Naive thymus-derived CD4-positive, alpha-beta T cell (primary cell): ENCODE data around the gene ADAMTS6. TPM values are rescaled to one million over a fixed set of nuclear protein-coding genes. Genes with fewer than 3 reads are reported as not detected.
"Not testable (repeated sequence)": the region's sequence is repeated elsewhere in the genome, so short reads cannot be mapped to it uniquely, and the experiment has no call there.

Source experiments
- ATAC-seq: fragments of 150-1000 bp; cut with Tn5 transposase; 2 replicates; pipeline ENCODE4 v1.10.0; 2021; ENCODE audit warnings: mild to moderate bottlenecking, moderate library complexity
- CTCF ChIA-PET: fragments of 350-600 bp; sonication (Branson Sonifier 250); formaldehyde crosslinking; loops from one replicate; lab custom pipeline; 2021; ENCODE audit warnings: antibody characterized with exemption; lab: Charles Lee
- POLR2A ChIA-PET: fragments of 350-600 bp; sonication (Branson Sonifier 250); formaldehyde crosslinking; loops from one replicate; lab custom pipeline; 2021; ENCODE audit warnings: antibody characterized with exemption, inconsistent platforms; lab: Charles Lee
- DNase-seq, 9 donors: peaks; one replicate each; pipeline versions ENCODE4 v3.0.0 to v3.0.0-alpha.2; 2020 to 2022; ENCODE audit warnings: mixed read lengths in 1 of 9
- H3K27ac ChIP-seq: one replicate; pipeline ENCODE4 v1.7.0; 2013; ENCODE audit warnings: mild to moderate bottlenecking, low read depth, low read length, moderate library complexity
- H3K27me3 ChIP-seq, 2 donors: one replicate each; pipeline ENCODE4 v1.7.0; 2013; ENCODE audit warnings: low read length in 2 of 2, mild to moderate bottlenecking in 2 of 2, moderate library complexity in 2 of 2; ENCODE audit not compliant: control insufficient read depth in 2 of 2, insufficient read depth in 2 of 2
- H3K36me3 ChIP-seq, 3 experiments: 1 replicate in 2 of 3; 2 replicates in 1 of 3; pipeline ENCODE4 v1.7.0; 2013; ENCODE audit warnings: low read length in 3 of 3, mild to moderate bottlenecking in 3 of 3, moderate library complexity in 1 of 3; ENCODE audit not compliant: insufficient read depth in 3 of 3, control insufficient read depth in 2 of 3
- H3K4me1 ChIP-seq, 2 donors: one replicate each; pipeline ENCODE4 v1.7.0; 2013; ENCODE audit warnings: low read length in 2 of 2, mild to moderate bottlenecking in 2 of 2, moderate library complexity in 1 of 2; ENCODE audit not compliant: control insufficient read depth in 2 of 2, insufficient read depth in 2 of 2
- H3K4me3 ChIP-seq: 2 replicates; pipeline ENCODE4 v1.7.0; 2013; ENCODE audit warnings: mild to moderate bottlenecking, low read length
- H3K9me3 ChIP-seq, 3 experiments: 1 replicate in 2 of 3; 2 replicates in 1 of 3; pipeline ENCODE4 v1.7.0; 2013; ENCODE audit warnings: low read length in 3 of 3; ENCODE audit not compliant: control insufficient read depth in 2 of 3
- H3K27ac Mint-ChIP-seq, 9 donors: one replicate each; pipeline ENCODE4 v1.8.0; 2020 to 2022; ENCODE audit warnings: mixed read lengths in 9 of 9, mild to moderate bottlenecking in 8 of 9, moderate library complexity in 5 of 9, inconsistent platforms in 2 of 9
- H3K27me3 Mint-ChIP-seq, 5 donors: one replicate each; pipeline ENCODE4 v1.8.0; 2021 to 2022; ENCODE audit warnings: mixed read lengths in 5 of 5, mild to moderate bottlenecking in 1 of 5
- H3K36me3 Mint-ChIP-seq, 5 donors: one replicate each; pipeline ENCODE4 v1.8.0; 2020 to 2022; ENCODE audit warnings: mixed read lengths in 5 of 5, mild to moderate bottlenecking in 3 of 5, inconsistent platforms in 1 of 5
- H3K4me1 Mint-ChIP-seq, 7 donors: one replicate each; pipeline ENCODE4 v1.8.0; 2020 to 2022; ENCODE audit warnings: mixed read lengths in 7 of 7, mild to moderate bottlenecking in 3 of 7, inconsistent platforms in 1 of 7
- H3K4me3 Mint-ChIP-seq, 10 donors: one replicate each; pipeline ENCODE4 v1.8.0; 2020 to 2022; ENCODE audit warnings: mild to moderate bottlenecking in 10 of 10, mixed read lengths in 10 of 10, moderate library complexity in 6 of 10, inconsistent platforms in 2 of 10
- H3K9me3 Mint-ChIP-seq, 11 donors: one replicate each; pipeline ENCODE4 v1.8.0; 2020 to 2022; ENCODE audit warnings: mixed read lengths in 11 of 11, mild to moderate bottlenecking in 4 of 11, inconsistent platforms in 1 of 11, moderate library complexity in 1 of 11
- intact Hi-C, 2 donors: fragments of 100-400 bp; cut with micrococcal nuclease; formaldehyde crosslinking; loops; one replicate each; pipeline ENCODE4 v1.15.1; 2023
- polyA plus RNA-seq, 2 donors: library from polyadenylated mRNA; unstranded; fragments of 300-500 nt; fragmentation: Illumina TruSeq; gene quantifications; one replicate each; pipeline ENCODE4 v1.2.3, GENCODE V29; 2021
- total RNA-seq, 6 experiments: library from RNA in 5 of 6; stranded (reverse) in 5 of 6; gene quantifications; 1 replicate in 5 of 6; 2 replicates in 1 of 6; pipeline ENCODE4 v1.2.3 and lab custom pipeline; 2021 to 2026

Gene ADAMTS6
- total and polyA plus RNA-seq, 7 experiments from 2014 or later = 0.14 to 4.5 (median 2.6) TPM

GRCh38 chr5:65394087-65394486 lies 87.6 kb downstream of the ADAMTS6 start:
- no peak overlapping the region for H3K27ac ChIP-seq
- peak overlapping the region in 1 of 9 donors; percentile 37 for H3K27ac Mint-ChIP-seq
- peaks cover 0 to 4% (median 0%) of the 10 kb centered on the region in 5 donors for H3K27me3 Mint-ChIP-seq
- no peak overlapping the region for H3K4me3 Mint-ChIP-seq
- H3K4me3 ChIP-seq = no peak overlapping the region
- no peaks in the 10 kb centered on the region for H3K4me1 ChIP-seq
- no peaks in the 10 kb centered on the region for H3K9me3 ChIP-seq
- ChIA-PET POLR2A (no interaction called here), CTCF (no interaction called here)
- intact Hi-C loops = no loop called here
- no peak for DNase-seq
- no peaks in the 10 kb centered on the region for H3K36me3 ChIP-seq
- H3K4me1 Mint-ChIP-seq = no peaks in the 10 kb centered on the region
- H3K9me3 Mint-ChIP-seq = no peaks in the 10 kb centered on the region
- H3K36me3 Mint-ChIP-seq = no peaks in the 10 kb centered on the region
- no peak for ATAC-seq
- no peaks in the 10 kb centered on the region for H3K27me3 ChIP-seq

- Histone ChIP-seq H3K36me3 (no peaks in the 10 kb centered on the region), H3K27me3 (no peaks in the 10 kb centered on the region), H3K4me1 (no peaks in the 10 kb centered on the region), H3K27ac (no peak overlapping the region), H3K9me3 (no peaks in the 10 kb centered on the region), H3K4me3 (no peak overlapping the region)
- ChIA-PET POLR2A (interaction anchor here (0.6 kb wide), 1 partner anchor 105 kb away, joined by 5 read pairs; no protein-coding TSS in a partner anchor), CTCF (no interaction called here)
- Mint-ChIP-seq H3K36me3 (peaks cover 0 to 4% (median 0%) of the 10 kb centered on the region in 5 donors), H3K27me3 (peaks cover 0 to 4% (median 0%) of the 10 kb centered on the region in 5 donors), H3K4me1 (no peaks in the 10 kb centered on the region), H3K27ac (no peak overlapping the region), H3K4me3 (no peak overlapping the region), H3K9me3 (no peaks in the 10 kb centered on the region)
- DNase-seq (no peak), ATAC-seq (no peak)
- intact Hi-C loops = no loop called here
These were observed 90.1 kb downstream of the ADAMTS6 start for GRCh38 chr5:65391591-65391990.

- no peak overlapping the region for H3K4me3 ChIP-seq
- POLR2A ChIA-PET = no interaction called here
- no peak overlapping the region for H3K27ac Mint-ChIP-seq
- ATAC-seq (no peak), DNase-seq (no peak)
- no peaks in the 10 kb centered on the region for H3K4me1 Mint-ChIP-seq
- no peaks in the 10 kb centered on the region for H3K4me1 ChIP-seq
- H3K9me3 ChIP-seq = no peaks in the 10 kb centered on the region
- CTCF ChIA-PET = interaction anchor here (0.7 kb wide), 1 partner anchor 93 kb away, joined by 3 read pairs; no protein-coding TSS in a partner anchor
- H3K36me3 Mint-ChIP-seq = peaks cover 0 to 4% (median 0%) of the 10 kb centered on the region in 5 donors
- H3K9me3 Mint-ChIP-seq = no peaks in the 10 kb centered on the region
- no peaks in the 10 kb centered on the region for H3K27me3 ChIP-seq
- no peak overlapping the region for H3K27ac ChIP-seq
- intact Hi-C loops = no loop called here
- no peaks in the 10 kb centered on the region for H3K36me3 ChIP-seq
- H3K4me3 Mint-ChIP-seq = no peak overlapping the region
- H3K27me3 Mint-ChIP-seq = no peaks in the 10 kb centered on the region
These were observed 91.5 kb downstream of the ADAMTS6 start for GRCh38 chr5:65390208-65390607.

GRCh38 chr5:65383859-65384258 lies 97.9 kb downstream of the ADAMTS6 start:
- H3K4me3 ChIP-seq = no peak overlapping the region
- Mint-ChIP-seq H3K4me1 (no peaks in the 10 kb centered on the region), H3K27me3 (no peaks in the 10 kb centered on the region), H3K27ac (no peak overlapping the region), H3K4me3 (no peak overlapping the region), H3K9me3 (no peaks in the 10 kb centered on the region), H3K36me3 (peaks cover 0 to 4% (median 0%) of the 10 kb centered on the region in 5 donors)
- no peaks in the 10 kb centered on the region for H3K27me3 ChIP-seq
- ATAC-seq = no peak
- ChIA-PET CTCF (no interaction called here), POLR2A (no interaction called here)
- intact Hi-C loops = loop anchor here in 1 of 2 donors (5.0 kb wide), 1 partner anchor 98 kb away; the partner anchor contains the start of gene ADAMTS6
- no peaks in the 10 kb centered on the region for H3K36me3 ChIP-seq
- H3K27ac ChIP-seq = no peak overlapping the region
- no peaks in the 10 kb centered on the region for H3K9me3 ChIP-seq
- no peak for DNase-seq
- no peaks in the 10 kb centered on the region for H3K4me1 ChIP-seq

- ATAC-seq = no peak
- H3K36me3 Mint-ChIP-seq = peaks cover 0 to 2% (median 0%) of the 10 kb centered on the region in 5 donors
- no peak overlapping the region for H3K27ac Mint-ChIP-seq
- H3K4me3 Mint-ChIP-seq = no peak overlapping the region
- ChIA-PET CTCF (no interaction called here), POLR2A (no interaction called here)
- no peaks in the 10 kb centered on the region for H3K9me3 Mint-ChIP-seq
- no peaks in the 10 kb centered on the region for H3K27me3 ChIP-seq
- no peak overlapping the region for H3K4me3 ChIP-seq
- DNase-seq = no peak
- H3K36me3 ChIP-seq = no peaks in the 10 kb centered on the region
- H3K4me1 Mint-ChIP-seq = no peaks in the 10 kb centered on the region
- H3K27ac ChIP-seq = no peak overlapping the region
- H3K9me3 ChIP-seq = no peaks in the 10 kb centered on the region
- intact Hi-C loops = loop anchor here in 1 of 2 donors (5.0 kb wide), 1 partner anchor 100 kb away; the partner anchor contains the start of gene ADAMTS6
- no peaks in the 10 kb centered on the region for H3K4me1 ChIP-seq
- H3K27me3 Mint-ChIP-seq = no peaks in the 10 kb centered on the region
These were observed 99.1 kb downstream of the ADAMTS6 start for GRCh38 chr5:65382582-65382981.

GRCh38 chr5:65370505-65370904 lies 111.2 kb downstream of the ADAMTS6 start:
- H3K9me3 Mint-ChIP-seq, H3K27me3 Mint-ChIP-seq, H3K27ac ChIP-seq, H3K9me3 ChIP-seq, POLR2A ChIA-PET, ATAC-seq, H3K27ac Mint-ChIP-seq, H3K36me3 Mint-ChIP-seq, intact Hi-C loops, H3K4me1 Mint-ChIP-seq, DNase-seq, CTCF ChIA-PET, H3K27me3 ChIP-seq, H3K4me3 Mint-ChIP-seq, H3K4me3 ChIP-seq, H3K36me3 ChIP-seq, H3K4me1 ChIP-seq: not testable (repeated sequence)

GRCh38 chr5:65366655-65367054 lies 115.1 kb downstream of the ADAMTS6 start:
- Mint-ChIP-seq H3K27me3 (no peaks in the 10 kb centered on the region), H3K4me3 (no peak overlapping the region), H3K27ac (no peak overlapping the region), H3K9me3 (peaks cover 0 to 2% (median 0%) of the 10 kb centered on the region in 11 donors), H3K4me1 (no peaks in the 10 kb centered on the region), H3K36me3 (peaks cover 0 to 4% (median 0%) of the 10 kb centered on the region in 5 donors)
- H3K4me1 ChIP-seq = no peaks in the 10 kb centered on the region
- no peaks in the 10 kb centered on the region for H3K9me3 ChIP-seq
- no peaks in the 10 kb centered on the region for H3K27me3 ChIP-seq
- no peak overlapping the region for H3K4me3 ChIP-seq
- H3K27ac ChIP-seq = no peak overlapping the region
- POLR2A ChIA-PET = no interaction called here
- CTCF ChIA-PET = no interaction called here
- no peak for ATAC-seq
- DNase-seq = no peak
- H3K36me3 ChIP-seq = no peaks in the 10 kb centered on the region
- intact Hi-C loops = no loop called here
